Upper lobe of right lung (tissue), 1 donor: ENCODE measurements around the gene CNPY2. TPM values are rescaled to one million over a fixed set of nuclear protein-coding genes. Genes with fewer than 3 reads are reported as not detected.
A peak's percentile ranks its signal among the peaks of the same experiment; 100 is the strongest.
"Not testable (repeated sequence)": the region's sequence is repeated elsewhere in the genome, so short reads cannot be mapped to it uniquely, and the experiment has no call there.

Experiments
- ATAC-seq: fragments of 200-7000 bp; cut with Tn5 transposase; one replicate; pipeline ENCODE4 v1.9.1; 2020; ENCODE audit warnings: mild to moderate bottlenecking, moderate library complexity
- DNase-seq: peaks from one replicate; pipeline ENCODE4 v3.0.0-alpha.2; 2020
- H3K27ac ChIP-seq: fragments of 200-600 bp; one replicate; pipeline ENCODE4 v1.8.0; 2022
- H3K27me3 ChIP-seq: fragments of 200-600 bp; one replicate; pipeline ENCODE4 v1.8.0; 2022; ENCODE audit warnings: mild to moderate bottlenecking
- H3K36me3 ChIP-seq: fragments of 200-600 bp; one replicate; pipeline ENCODE4 v1.8.0; 2022
- H3K4me1 ChIP-seq: fragments of 200-600 bp; one replicate; pipeline ENCODE4 v1.8.0; 2022
- H3K4me3 ChIP-seq: fragments of 200-600 bp; one replicate; pipeline ENCODE4 v1.8.0; 2022; ENCODE audit warnings: mild to moderate bottlenecking
- H3K9me3 ChIP-seq: fragments of 200-600 bp; one replicate; pipeline ENCODE4 v1.8.0; 2022
- intact Hi-C: fragments of 100-400 bp; cut with DNase I; formaldehyde crosslinking; loops from one replicate; pipeline ENCODE4 v1.11.0; 2022
- total RNA-seq: library from RNA; stranded (reverse); fragmentation: NEBNext Ultra II Directional; extraction: Animal tissue kit (Norgen Biotek cat#: 25700); gene quantifications from one replicate; pipeline ENCODE4 v1.2.1, GENCODE V29; 2021
- TF ChIP-seq, protein P1 (sequence below): fragments of 200-600 bp; IDR thresholded peaks from one replicate; pipeline ENCODE4 v1.8.0; 2022; ENCODE audit warnings: antibody characterized with exemption
- donor health status: DM: no; HTN: yes; CAD: no; lungs with severe emphysema.

The CNPY2 gene
- total RNA-seq, 1 donor from 2014 or later, result 101 TPM

DNA sequence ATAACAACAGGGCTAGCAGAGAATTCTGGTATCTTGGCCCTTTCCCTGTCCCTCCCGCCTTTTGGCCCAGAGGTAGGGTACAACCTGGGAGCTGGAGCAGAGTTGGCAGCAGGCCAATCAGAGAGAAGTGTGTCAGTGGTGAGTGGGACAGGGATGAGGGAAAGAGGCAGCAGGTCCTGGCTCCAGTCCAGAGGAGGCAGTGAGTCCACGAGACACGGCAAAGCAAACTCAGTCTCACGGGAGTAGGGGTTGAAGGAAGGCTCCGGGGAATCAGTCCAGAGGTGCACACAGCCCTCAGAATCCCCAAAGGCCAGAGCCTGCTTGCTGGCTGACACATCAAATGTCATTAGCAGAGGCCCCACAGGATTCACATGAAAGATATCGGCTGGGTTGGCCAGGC, 10.7 kb upstream of the CNPY2 start:
- H3K9me3 ChIP-seq, result no peaks in the 10 kb centered on the region
- TF ChIP-seq, protein P1, sequence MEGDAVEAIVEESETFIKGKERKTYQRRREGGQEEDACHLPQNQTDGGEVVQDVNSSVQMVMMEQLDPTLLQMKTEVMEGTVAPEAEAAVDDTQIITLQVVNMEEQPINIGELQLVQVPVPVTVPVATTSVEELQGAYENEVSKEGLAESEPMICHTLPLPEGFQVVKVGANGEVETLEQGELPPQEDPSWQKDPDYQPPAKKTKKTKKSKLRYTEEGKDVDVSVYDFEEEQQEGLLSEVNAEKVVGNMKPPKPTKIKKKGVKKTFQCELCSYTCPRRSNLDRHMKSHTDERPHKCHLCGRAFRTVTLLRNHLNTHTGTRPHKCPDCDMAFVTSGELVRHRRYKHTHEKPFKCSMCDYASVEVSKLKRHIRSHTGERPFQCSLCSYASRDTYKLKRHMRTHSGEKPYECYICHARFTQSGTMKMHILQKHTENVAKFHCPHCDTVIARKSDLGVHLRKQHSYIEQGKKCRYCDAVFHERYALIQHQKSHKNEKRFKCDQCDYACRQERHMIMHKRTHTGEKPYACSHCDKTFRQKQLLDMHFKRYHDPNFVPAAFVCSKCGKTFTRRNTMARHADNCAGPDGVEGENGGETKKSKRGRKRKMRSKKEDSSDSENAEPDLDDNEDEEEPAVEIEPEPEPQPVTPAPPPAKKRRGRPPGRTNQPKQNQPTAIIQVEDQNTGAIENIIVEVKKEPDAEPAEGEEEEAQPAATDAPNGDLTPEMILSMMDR, result no peak
- no peak overlapping the region for H3K4me3 ChIP-seq
- H3K36me3 ChIP-seq, result peaks cover 69% of the 10 kb centered on the region
- ATAC-seq (no peak), DNase-seq (peak; percentile 49)
- no peaks in the 10 kb centered on the region for H3K27me3 ChIP-seq
- H3K27ac ChIP-seq, result no peak overlapping the region
- H3K4me1 ChIP-seq, result no peaks in the 10 kb centered on the region
- intact Hi-C loops, result no loop called here

DNA sequence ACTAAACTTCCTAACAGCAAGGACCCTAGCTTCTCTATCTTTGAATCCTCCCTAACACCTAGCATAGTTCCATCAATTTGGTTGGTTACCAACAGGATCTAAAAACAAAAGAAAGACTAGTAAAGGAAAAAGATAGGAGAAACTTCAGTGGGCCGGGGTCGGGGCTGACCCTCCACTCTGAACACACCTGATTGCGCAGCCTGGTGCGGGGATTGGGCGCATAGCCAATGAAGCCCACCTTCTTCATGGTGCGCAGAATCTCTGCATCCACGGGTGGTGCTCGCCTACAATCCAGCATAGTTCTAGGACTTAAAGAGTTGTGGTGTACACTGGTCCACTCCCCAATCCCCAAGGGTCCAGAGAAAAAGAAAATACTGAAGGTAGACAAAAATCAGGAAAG, 10.3 kb upstream of the CNPY2 start:
- Histone ChIP-seq H3K4me3 (no peak overlapping the region), H3K27me3 (no peaks in the 10 kb centered on the region), H3K9me3 (no peaks in the 10 kb centered on the region), H3K27ac (no peak overlapping the region), H3K36me3 (peaks cover 70% of the 10 kb centered on the region), H3K4me1 (no peaks in the 10 kb centered on the region)
- intact Hi-C loops, result no loop called here
- DNase-seq (peak; percentile 43), ATAC-seq (no peak)
- TF ChIP-seq, protein P1, result no peak

DNA sequence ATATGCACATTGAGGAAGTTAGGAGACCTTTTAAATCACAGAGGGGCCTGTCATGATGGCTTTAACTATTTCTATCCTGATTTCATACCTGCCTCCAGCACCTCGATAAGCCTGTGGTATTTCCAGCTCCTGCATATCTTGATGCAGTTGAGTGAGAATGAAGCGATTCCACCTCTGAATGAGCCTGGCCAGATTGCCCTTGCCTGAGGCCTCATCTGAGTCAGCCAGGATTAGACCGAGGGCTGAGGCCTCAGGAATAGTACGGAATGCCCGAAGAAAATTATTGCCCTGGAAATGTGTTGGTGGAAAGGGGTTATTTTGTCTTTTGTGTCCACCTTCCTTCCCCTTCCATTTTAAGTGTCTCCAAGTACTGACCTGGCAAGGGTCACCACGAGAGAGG, 8.4 kb upstream of the CNPY2 start:
- ATAC-seq, result no peak
- intact Hi-C loops, result no loop called here
- Histone ChIP-seq H3K36me3 (peaks cover 89% of the 10 kb centered on the region), H3K27me3 (no peaks in the 10 kb centered on the region), H3K9me3 (no peaks in the 10 kb centered on the region), H3K4me1 (no peaks in the 10 kb centered on the region), H3K27ac (no peak overlapping the region), H3K4me3 (no peak overlapping the region)
- TF ChIP-seq, protein P1, result no peak
- DNase-seq, result peak; percentile 1

DNA sequence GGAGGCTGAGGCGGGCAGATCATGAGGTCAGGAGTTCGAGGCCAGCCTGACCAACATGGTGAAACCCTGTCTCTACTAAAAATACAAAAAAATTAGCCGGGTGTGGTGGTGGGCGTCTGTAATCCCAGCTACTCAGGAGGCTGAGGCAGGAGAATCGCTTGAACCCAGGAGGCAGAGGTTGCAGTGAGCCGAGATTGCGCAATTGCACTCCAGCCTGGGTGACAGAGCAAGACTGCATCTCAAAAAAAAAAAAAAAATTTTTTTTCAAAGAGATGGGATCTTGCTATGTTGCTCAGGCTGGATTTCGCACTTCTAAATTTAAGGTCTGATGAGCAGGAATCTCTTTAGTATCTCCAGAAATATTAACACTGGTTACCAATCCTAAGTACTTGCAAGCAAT, 5.8 kb upstream of the CNPY2 start:
- H3K9me3 ChIP-seq, H3K4me1 ChIP-seq, DNase-seq, ATAC-seq, intact Hi-C loops, H3K27me3 ChIP-seq, H3K27ac ChIP-seq, H3K4me3 ChIP-seq: not testable (repeated sequence)
- H3K36me3 ChIP-seq, result peaks cover 83% of the 10 kb centered on the region

DNA sequence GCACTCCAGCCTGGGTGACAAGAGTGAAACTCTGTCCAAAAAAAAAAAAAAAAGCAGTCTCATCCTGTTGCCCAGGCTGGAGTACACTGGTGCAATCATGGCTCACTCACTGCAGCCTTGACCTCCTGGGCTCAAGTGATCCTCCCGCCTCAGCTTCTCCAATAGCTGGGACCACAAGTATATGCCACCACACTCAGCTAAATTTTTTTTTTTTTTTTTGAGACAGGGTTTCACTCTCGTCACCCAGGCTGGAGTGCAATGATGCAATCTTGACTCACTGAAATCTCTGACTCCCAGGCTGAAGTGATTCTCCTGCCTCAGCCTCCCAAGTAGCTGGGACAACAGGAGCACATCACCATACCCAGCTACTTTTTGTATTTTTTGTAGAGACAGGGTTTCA, 5.2 kb upstream of the CNPY2 start:
- DNase-seq, result no peak
- intact Hi-C loops, result no loop called here
- Histone ChIP-seq H3K36me3 (peaks cover 78% of the 10 kb centered on the region), H3K9me3 (no peaks in the 10 kb centered on the region), H3K4me1 (no peaks in the 10 kb centered on the region), H3K4me3 (no peak overlapping the region), H3K27me3 (no peaks in the 10 kb centered on the region), H3K27ac (no peak overlapping the region)
- ATAC-seq, result no peak
- TF ChIP-seq, protein P1, result no peak

DNA sequence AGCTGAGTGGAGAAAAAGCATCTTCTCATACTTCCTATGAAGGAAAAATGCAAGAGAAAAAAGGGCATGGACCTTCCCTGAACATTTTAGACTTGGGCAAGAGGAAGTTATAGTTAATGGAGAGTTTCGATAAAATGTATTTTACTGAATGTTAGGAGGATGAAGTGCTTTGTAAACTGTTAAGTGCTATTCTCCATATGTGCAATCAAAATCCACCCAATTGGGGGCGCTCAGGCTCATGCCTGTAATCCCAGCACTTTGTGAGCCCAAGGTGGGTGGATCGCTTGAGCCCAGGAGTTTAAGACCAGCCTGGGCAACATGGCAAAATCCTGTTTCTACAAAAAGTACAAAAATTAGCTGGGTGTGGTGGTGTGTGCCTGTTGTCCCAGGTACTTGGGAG, 1.9 kb upstream of the CNPY2 start:
- intact Hi-C loops, result no loop called here
- DNase-seq (no peak), ATAC-seq (no peak)
- Histone ChIP-seq H3K27ac (no peak overlapping the region), H3K36me3 (peaks cover 51% of the 10 kb centered on the region), H3K27me3 (no peaks in the 10 kb centered on the region), H3K4me3 (no peak overlapping the region), H3K9me3 (no peaks in the 10 kb centered on the region), H3K4me1 (peaks cover 8% of the 10 kb centered on the region)
- TF ChIP-seq, protein P1, result no peak
